COLO668 (cell line): ENCODE results near the gene SRCIN1.

Source experiments
- DNase-seq: peaks from one replicate; lab custom pipeline; 2025; ENCODE audit not compliant: unreplicated experiment; lab: John Stamatoyannopoulos, UW

SRCIN1 gene

GRCh38 chr17:38566666-38567031 lies 39.1 kb downstream of the SRCIN1 start:
- no peak for DNase-seq

GRCh38 chr17:38565853-38566665 lies 39.7 kb downstream of the SRCIN1 start:
- no peak for DNase-seq

- DNase-seq: no peak
Observed at GRCh38 chr17:38564869-38565268, 40.9 kb downstream of the SRCIN1 start.

DNA sequence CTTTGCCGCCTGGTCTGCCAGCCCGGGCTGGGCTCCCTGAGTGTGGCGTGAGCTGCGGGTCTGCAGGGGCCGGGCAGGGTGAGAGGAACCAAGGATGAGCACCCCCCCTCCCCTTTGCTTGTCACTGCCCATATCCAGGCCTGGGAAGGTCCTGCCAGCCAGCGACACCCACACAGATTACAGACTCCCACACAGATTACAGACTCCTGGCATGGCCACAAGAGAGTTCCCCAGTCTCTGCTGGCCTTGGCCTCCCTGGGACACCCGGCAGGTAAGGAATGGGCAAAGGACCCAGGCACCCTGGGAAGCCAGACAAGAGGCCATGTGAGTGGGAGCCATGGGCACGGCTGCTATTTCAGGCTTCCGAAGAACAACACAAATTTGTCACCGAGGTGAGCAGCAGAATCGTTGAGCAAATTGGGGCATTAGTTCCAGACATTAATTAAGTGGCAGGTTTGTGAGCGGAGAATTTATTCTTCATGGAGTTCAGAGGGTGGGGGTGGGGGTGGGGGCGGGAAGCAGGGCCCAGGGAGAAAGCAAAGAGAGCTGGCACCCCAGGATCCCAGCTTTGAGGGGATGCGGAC lies 41.4 kb downstream of the SRCIN1 start:
- DNase-seq: no peak

GRCh38 chr17:38563362-38564253 lies 42.1 kb downstream of the SRCIN1 start:
- DNase-seq: no peak

GRCh38 chr17:38562903-38563302 lies 42.8 kb downstream of the SRCIN1 start:
- no peak for DNase-seq

DNA sequence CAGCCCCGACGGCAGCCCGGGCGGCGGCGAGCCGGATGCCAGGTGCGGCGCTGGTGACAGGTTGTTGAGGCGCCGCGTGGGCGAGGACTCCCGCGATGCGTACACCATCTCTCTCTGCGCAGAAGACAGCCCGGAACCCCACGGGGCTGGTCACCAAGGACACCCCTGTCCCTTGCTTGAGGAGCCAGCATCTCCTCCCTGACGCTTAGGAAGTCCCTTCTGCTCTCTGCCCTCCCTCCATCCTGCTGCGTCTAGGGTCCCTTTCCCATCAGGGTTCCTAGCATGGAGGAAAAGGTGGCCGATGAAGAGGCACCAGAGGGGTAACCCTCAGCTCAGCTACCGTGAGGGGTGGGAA lies 43.6 kb downstream of the SRCIN1 start:
- DNase-seq: no peak

DNA sequence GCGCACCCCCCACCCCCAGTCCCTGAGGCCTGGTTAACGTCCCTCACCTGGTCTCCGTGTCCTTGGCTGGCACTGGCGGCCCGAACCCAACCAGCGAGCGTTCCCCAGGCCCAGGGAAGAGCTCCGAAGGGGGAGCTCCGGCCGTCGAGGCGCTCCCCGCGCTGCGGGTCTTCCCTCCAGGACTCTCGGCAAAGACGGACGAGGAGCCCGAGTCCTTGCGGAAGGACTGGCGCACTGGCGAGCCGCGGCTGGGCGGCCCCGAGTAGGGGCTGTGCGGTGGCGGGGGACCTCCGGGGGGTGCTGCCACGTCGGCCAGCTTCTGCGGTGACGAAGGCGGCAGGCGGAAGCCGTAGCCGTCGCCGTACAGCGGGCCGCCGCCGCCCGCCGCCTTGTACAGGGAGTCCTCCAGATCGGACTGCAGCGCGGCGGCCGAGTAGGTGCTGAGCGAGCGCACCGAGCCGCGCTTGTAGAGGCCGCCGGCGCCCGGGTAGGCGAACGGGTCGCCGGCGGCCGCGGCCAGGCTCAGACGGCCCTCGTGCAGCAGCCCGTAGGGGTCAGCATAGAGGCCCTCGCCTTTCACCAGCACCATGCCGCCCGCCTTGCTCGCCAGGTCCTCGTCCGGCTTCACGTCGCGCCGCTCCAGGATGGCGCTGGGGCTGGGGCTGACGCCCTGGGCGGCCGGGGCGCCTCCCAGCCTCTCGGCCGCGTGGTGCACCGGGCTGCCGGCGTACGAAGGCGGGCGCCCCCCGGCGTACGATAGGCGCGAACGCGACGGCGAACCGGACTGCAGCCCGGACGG lies 44.1 kb downstream of the SRCIN1 start:
- DNase-seq: no peak

GRCh38 chr17:38560503-38561318 lies 45.0 kb downstream of the SRCIN1 start:
- no peak for DNase-seq

DNA sequence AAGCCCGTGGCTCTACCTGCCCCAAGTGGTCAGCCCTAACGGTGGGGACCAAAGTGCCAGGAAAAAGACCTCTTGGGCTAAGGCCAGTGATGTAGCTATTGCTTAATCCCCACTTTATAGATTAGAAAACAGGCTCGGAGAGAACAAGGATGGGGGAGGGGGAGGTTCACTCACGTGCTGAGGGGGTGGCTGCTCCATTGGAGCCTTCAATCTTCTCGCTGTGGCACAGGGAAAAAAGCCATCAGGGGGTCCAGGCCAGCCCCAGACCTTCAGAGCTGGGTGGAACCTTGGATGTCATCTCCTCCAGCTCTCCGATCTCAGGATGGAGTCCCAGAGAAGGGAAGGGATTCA lies 45.9 kb downstream of the SRCIN1 start:
- peak; percentile 13 for DNase-seq

DNA sequence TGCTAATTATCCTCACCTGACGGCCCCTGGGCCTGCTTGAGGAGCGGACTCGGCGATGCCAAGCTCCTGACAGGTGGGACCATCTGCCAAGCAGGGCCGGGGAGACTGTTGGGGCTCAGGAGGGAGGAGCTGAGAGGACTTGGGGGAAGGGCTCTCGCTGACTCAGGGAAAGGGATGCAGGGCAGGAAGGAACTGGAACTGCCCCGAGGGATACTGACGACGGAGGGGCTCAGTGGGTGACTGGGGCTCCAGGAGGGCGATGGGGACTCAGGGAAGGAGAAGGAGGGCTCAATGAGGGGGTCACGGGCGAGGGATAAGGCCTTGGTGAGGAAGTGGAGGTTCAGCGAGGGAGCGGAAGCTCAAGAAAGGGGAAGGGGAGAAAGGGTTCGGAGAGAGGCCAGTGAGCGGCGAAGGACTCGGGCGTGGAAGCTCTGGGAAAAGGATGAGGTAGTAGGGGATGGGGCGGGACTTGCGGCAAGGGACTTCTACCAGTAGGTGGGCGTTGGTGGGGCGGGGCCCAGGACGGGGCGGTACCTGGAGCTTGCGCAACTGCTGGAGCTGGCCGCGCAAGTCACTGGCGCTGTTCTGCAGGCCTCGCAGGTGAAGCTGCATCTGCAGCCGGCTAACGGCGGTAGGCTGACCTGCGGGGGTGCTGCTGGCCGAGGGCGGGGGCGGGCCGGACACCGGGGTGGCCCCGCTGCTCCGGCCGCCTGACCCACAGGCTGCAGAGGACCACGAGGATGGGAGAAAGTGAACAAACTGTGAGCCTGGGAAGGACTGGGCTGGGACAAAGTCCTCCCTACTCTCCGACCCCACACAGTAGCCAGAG lies 46.5 kb downstream of the SRCIN1 start:
- DNase-seq: peak; percentile 92

DNA sequence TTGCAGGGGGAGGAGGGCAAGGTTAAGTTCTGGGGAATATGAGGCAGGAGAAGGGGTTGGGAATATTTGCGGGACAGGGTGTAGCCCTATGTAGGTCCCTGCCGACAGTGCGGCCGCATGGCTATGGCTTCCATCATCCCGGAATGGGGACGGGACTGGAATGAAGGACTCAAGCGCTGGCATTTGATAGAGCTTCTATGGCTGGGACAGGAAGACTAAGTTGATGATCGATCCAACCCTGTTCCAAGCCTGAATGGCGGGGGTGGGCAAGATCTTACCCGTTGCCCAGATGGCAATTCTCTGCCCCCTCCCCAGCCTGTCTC lies 47.1 kb downstream of the SRCIN1 start:
- peak; percentile 40 for DNase-seq

- DNase-seq: peak; percentile 95
Observed at GRCh38 chr17:38557836-38558727, 47.7 kb downstream of the SRCIN1 start.

DNA sequence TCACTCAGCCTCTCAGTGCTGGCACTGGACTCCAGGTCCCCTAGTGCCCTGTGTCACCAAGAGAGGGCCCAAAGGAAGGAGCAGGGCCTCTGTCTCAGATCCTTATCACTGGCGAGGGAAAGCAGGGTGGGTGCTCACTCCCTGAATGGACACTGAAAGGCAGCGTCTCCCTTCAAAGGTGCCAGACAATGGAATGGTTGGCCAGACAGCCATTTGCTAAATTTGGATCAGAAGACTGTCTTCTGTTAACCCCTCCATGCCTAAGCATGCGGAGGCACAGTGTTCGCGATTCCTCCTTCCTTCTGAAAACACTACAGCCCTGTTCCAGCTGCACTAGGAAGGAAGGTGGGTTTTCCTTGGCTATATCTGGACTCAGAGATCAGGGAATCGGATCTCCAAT lies 48.4 kb downstream of the SRCIN1 start:
- DNase-seq: no peak

GRCh38 chr17:38556239-38556638 lies 49.5 kb downstream of the SRCIN1 start:
- no peak for DNase-seq

DNA sequence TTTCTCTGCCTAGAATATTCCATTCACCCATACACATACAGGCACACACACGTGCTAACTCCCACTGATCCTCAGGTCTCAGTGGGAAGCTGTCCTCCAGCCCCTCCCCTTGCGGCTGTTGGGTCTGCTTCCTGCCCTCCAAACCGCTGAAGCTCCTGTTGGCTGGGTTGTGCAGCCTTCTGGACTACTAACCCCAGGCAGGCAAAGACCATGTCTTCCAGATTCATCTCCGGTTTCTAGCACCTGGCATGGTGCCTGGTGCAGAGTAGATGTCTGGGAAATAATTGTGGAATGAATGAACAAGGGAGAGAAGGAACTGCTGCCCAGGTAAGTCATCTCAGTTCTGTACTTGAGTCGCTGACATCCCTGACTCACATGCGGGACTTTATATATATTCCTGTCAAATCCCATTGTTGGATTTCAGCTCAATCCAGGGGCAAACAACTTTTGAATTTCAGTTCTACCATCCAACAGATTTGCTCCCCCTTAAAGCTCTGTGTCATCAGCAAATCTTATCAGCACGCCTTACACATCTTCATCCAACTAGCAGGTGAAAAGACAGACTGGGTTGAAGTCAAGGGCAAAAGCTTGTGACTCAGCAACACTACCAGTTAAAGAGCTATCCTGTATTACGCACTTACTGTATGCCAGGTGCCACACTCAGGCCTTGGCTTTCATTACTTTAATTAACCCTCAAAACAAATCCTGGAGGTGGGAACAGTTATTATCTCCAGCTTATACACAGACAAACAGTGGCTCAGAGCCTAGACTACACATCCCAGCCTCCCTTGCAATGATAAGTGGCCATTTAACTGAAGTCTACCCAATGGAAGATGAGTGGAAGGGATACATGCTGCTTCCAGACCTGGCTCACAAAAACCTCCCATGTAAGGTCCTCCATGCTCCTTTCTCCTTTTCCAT lies 51.1 kb downstream of the SRCIN1 start:
- no peak for DNase-seq

- DNase-seq: no peak
Observed at GRCh38 chr17:38552343-38552742, 53.4 kb downstream of the SRCIN1 start.

DNA sequence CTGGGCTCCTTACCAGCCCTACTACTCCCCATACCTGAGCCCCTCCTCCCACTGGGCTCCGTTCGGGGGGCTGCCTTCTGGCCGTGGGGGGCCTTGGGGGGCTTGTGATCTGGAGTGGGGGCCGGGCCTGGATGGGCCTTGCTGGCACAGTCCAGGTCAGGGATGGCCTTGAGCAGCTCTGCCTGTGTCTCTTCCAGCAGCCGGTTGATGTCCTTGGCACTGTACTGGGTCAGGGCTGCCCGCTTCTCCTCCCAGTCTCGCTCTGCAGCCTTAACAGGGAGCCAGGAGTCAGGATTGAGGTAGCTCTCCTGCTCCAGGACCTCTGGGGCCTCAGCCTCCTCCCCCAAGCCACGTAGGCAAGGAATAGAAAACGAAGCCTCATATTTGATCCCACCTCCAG lies 54.6 kb downstream of the SRCIN1 start:
- DNase-seq: no peak
